C4-2B (cell line): ENCODE results near the gene TARBP2.
A peak's percentile ranks its signal among the peaks of the same experiment; 100 is the strongest.

ENCODE experiments used
- H3K27ac ChIP-seq: fragments of 450-650 bp; 2 replicates; pipeline ENCODE4 v1.5.1; 2017
- ZFX ChIP-seq: fragments of 450-650 bp; IDR thresholded peaks from 2 replicates; pipeline ENCODE4 v1.6.1; 2017
- TF ChIP-seq, protein P1 (sequence below): fragments of 450-650 bp; conservative IDR thresholded peaks from 2 replicates; pipeline ENCODE4 v1.5.1; 2017; ENCODE audit warnings: mild to moderate bottlenecking

The TARBP2 gene

DNA sequence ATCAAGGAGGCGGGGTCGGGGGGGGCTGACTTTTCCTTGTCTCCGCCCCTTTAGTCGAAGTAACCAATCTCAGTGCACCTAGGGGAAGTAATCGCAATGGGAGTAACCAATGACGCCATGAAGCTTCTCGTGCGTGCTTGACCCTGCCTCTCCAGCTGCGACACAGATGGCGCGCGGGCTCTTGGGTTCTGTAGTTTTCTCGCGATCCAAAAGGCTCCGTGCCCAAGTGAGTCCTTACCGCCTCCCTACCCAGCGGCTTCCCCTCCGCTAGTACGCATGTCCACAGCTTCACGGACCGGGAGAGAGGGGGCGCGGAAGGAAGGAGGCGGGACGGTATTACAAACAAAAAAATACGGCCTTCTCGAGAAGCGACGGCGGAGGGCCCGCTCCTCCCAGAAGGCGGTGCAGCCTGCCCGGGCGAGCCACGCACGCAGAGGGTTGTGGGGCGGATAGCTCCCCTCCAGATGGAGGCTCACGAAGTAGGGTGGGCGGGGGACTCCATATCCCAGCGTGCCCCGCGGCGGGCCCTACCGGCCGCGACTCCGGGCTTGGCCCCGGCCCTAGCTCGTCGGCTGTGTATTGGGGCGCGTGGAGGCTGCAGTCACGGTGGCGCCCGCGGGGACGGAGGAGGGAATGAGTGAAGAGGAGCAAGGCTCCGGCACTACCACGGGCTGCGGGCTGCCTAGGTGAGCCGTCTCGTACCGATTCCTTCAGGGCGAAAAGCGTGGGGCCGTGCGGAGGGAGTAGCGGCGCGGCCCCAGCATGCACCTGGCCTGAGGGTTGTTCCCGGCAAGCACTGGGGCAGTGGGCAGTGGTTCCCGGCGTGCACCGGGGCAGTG, at the start of gene TARBP2:
TSS of gene TARBP2 (plus strand) at position 508 of the 839 bp plus-strand sequence. CDS start at position 634, 126 bp downstream.
- H3K27ac ChIP-seq: peak within 1 kb of the TSS; percentile 98
- peak; percentile 99 for TF ChIP-seq ZFX
- TF ChIP-seq, protein P1, sequence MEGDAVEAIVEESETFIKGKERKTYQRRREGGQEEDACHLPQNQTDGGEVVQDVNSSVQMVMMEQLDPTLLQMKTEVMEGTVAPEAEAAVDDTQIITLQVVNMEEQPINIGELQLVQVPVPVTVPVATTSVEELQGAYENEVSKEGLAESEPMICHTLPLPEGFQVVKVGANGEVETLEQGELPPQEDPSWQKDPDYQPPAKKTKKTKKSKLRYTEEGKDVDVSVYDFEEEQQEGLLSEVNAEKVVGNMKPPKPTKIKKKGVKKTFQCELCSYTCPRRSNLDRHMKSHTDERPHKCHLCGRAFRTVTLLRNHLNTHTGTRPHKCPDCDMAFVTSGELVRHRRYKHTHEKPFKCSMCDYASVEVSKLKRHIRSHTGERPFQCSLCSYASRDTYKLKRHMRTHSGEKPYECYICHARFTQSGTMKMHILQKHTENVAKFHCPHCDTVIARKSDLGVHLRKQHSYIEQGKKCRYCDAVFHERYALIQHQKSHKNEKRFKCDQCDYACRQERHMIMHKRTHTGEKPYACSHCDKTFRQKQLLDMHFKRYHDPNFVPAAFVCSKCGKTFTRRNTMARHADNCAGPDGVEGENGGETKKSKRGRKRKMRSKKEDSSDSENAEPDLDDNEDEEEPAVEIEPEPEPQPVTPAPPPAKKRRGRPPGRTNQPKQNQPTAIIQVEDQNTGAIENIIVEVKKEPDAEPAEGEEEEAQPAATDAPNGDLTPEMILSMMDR: peak; percentile 7; the same call in 1 of the 2 replicates

DNA sequence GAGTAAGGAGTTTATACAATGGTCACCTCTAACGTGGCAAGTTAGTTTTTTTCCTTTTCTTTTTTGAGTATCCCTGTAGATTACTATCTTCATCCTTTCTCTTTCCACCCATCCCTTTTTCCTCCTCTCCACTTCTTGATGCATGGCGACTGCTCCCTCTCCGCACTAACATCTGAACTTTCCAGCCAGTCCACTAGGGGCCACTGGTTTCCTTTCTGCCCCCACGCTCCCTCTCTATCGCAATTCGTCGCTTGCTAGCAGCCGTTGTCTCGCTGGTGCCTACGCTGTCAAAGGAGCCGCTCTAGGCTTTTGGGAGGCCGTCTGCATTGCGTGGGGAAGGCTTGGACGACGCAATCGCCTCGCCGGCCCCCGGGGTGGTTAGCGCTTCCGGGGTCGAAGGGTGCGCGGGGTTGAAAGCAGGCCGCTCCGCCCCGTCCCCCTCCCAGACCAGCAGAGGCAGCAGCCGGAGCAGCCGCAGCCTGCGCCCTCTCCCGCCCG, 49.4 kb upstream of the TARBP2 start, which contains the start of gene PCBP2:
TSS of gene PCBP2 (plus strand) at position 442 of the 498 bp plus-strand sequence. CDS start 2,699 bp downstream, outside the sequence.
- H3K27ac ChIP-seq: peak within 1 kb of the TSS; percentile 90
- no peak for TF ChIP-seq ZFX
- TF ChIP-seq, protein P1: peak; percentile 93

DNA sequence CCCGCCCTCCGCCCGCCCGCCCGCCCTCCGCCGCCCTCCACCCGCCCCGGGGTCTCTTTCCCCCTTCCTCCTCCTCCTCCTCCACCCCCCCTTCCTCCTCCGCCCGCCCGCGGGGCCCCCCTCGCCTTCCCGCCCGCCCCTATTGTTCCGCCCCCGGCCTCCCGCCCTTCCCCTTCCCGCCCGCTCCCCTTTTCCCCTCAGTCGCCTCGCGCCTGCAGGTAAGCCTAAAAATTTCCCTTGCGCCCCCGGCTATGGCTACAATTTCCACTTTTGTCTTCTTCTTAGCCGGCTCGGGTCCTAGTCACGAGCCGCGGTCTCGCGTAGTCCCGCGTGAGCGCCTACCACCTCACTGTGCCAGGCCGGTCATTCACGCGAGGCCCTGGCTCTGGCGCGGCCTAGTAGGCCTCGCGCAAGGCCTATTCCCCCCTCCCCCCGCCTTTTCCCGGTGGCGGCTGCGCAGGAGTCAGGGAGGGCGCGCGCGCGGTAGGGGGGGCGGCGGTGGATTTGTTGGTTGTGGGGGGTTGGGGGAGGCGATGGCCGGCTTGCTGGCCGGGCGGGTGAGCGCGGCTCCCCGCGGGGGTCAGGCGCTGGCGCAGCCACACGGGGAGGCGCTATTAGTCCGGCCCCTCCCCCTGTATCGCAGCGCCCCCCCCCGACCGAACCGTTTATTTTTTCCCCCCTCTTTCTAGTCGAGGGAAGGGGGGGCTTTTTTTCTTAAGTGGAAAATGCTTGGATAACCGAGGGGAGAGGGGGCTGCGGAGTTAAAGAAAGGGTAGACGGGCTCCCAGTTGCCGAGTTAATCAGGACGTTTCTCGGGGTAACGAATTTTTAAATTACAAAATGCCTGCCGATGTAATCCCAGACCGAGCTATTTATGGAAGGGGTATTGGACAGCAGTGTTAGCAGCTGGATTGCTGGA, 48.7 kb upstream of the TARBP2 start:
- H3K27ac ChIP-seq: peak overlapping the region; percentile 90
- TF ChIP-seq ZFX: peak; percentile 100
- TF ChIP-seq, protein P1: peak; percentile 51

GRCh38 chr12:53453953-53454640, 47.0 kb upstream of the TARBP2 start:
- H3K27ac ChIP-seq: no peak overlapping the region
- TF ChIP-seq, protein P1: no peak
- no peak for TF ChIP-seq ZFX

- no peak overlapping the region for H3K27ac ChIP-seq
- no peak for TF ChIP-seq ZFX
- TF ChIP-seq, protein P1: no peak
Observed at GRCh38 chr12:53454707-53455106, 46.4 kb upstream of the TARBP2 start.

GRCh38 chr12:53456654-53457366, 44.3 kb upstream of the TARBP2 start:
- TF ChIP-seq, protein P1: no peak
- no peak for TF ChIP-seq ZFX
- no peak overlapping the region for H3K27ac ChIP-seq
